ENCODE measurements around the gene ACHE.
"Not testable (repeated sequence)": the region's sequence is repeated elsewhere in the genome, so short reads cannot be mapped to it uniquely, and the experiment has no call there.

The ACHE gene

GRCh38 chr7:100895701-100895955 lies at the start of gene ACHE:
TSS of gene ACHE (minus strand) at chr7:100895888. CDS start at chr7:100894232, 1,656 bp downstream.
- DNase-seq = no peak

DNA sequence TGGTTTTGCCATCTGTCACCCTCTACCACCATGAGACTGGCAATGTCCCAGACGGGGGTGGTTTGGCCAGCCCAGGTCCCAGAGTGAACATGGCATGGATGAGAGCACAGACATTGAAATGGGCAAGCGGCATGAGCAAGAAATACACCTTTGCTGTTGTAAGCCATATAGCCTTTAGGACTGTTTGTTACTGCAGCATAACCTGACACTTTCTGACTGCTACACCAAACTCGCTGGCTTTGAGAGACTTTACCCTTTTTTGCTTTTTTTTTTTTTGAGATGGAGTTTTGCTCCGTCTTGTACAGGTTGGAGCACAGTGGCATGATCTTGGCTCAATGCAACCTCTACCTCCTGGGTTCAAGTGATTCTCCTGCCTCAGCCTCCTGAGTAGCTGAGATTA lies 48.5 kb upstream of the ACHE start:
- no peak for DNase-seq

DNA sequence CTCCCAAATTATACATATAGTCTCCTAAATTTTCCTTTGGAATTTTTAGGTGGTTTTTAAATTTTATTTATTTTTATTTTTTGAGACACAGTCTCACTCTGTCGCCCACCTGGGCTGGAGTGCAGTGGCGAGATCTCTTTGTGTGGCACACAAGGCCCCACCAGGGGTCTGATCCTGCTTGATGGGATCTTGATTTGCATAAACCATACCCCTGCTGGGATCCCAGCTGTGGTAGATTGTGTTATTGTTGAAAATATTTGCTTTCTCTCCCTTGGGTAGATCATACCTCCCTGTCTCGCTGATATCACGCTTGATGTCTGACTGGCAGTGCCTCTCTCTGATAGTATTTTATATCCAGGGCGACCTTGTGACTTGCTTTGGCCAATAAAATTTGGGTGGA lies 48.0 kb upstream of the ACHE start:
- no peak for DNase-seq

DNA sequence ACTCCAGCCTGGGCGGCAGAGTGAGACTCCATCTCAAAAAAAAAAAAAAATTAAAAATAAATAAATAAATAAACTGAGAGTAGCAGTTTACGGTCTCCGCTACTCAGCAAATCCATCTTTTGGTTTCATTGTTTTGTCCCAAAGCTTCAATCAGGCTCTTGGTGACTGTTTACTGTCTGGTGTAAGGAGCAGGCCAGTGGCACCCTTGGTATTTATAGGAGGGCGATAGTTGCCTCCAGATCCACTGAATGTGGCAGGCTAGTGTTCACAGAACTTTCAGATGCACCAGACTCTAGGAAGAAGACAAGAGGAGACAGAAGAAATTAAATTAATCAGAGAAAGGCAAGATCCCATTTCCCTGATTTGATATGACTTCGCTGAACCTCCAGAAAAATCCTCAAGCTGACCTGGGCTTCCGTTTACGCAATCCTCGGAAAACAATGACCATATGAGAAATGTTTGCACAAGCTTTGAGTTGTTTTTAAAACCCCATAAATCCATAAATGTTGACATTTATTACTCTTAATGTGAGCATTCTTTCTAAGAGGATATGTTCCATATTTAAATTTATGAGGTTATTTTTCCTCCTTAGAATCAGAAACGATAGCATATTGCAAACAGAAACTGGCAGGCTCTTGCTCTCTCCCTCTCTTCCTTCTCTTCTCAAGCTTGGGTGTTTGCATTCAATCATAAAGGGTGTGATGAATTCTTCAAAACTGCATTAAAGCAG lies 46.5 kb upstream of the ACHE start:
- DNase-seq = no peak

DNA sequence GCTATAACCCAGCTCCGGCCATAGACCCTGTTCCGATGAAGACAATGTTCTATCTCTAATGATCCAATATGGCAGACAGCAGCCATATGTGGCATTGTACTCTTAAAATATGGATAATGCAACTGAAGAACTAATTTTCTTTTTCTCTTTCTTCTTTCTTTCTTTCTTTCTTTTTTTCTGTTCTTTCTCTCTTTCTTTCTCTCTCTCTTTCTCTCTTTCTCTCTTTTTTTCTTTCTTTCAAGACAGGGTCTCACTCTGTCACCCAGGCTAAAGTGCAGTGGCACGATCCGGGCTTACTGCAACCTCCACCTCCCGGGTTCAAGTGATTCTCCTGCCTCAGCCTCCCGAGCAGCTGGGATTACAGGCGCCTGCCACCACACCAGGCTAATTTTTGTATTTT lies 40.5 kb upstream of the ACHE start:
- DNase-seq = not testable (repeated sequence)

DNA sequence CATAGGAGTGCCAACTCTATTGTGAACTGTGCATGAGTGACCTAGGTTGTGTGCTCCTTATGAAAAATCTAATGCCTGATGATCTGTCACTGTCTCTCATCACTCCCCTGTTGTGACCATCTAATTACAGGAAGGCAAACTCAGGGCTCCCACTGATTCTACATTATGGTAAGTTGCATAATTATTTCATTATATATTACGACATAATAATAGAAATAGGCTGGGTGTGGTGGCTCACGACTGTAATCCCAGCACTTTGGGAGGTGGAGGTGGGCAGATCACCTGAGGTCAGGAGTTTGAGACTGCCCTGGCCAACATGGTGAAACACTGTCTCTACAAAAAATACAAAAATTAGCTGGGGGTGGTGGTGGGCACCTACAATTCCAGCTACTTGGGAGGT lies 39.7 kb upstream of the ACHE start:
- DNase-seq = not testable (repeated sequence)

DNA sequence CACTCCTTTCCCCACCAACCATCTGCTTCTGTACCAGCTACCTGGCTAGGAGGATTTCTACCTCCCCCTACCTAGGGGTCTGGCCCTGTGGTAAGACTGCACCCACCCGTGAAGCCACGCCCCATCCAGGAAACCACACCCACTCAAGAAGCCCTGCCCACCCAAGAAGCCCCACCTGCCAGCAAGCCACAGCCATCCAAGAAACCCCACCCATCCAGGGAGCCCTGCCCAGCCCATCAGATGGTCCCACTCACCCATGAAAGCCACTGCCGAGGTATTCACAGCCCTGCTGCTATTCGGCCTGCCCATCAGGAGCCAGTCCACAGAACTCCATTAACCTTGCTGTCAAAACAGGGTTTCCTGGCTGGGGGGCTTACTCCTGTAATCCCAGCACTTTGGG lies 38.0 kb upstream of the ACHE start:
- DNase-seq = no peak

DNA sequence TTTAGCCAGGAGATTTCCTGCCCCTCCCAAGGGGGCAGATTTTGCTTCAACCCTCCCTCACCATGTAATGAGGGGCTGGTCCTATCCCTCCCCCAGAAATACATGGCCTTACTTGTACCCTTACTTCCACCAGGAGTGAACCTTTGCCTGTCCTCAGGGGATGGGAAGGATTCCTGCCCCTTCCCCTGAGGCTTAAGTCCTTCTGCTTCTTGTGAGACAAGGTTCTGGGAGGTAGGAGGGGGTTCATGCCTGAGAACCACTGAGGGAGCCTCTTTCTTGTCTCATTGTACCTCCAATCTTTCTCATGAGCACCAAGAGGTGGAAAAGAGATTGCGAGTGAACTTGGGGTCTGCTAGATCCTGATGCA lies 34.1 kb upstream of the ACHE start:
- no peak for DNase-seq

- DNase-seq = not testable (repeated sequence)
Observed at GRCh38 chr7:100923616-100924015, 27.9 kb upstream of the ACHE start.

DNA sequence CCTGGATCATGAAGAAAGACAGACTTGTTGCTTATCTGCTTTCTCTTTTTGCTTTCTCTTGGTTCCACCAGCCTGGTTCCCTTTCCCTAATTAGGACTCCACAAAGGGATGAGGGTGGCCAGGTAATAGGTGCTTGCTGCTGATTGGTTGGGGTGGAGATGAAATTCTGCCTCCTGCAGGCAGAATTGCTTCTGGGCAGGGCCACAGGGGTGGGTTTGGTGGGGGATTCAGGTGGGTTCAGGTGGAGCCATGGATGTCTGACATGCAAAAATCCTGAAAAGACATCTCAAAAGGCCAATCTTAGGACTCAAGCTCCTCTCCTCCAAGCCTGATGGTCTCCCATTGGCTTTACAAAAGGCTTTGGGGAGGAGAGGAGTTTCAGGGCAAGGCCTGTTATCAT lies 25.4 kb upstream of the ACHE start:
- DNase-seq = no peak

DNA sequence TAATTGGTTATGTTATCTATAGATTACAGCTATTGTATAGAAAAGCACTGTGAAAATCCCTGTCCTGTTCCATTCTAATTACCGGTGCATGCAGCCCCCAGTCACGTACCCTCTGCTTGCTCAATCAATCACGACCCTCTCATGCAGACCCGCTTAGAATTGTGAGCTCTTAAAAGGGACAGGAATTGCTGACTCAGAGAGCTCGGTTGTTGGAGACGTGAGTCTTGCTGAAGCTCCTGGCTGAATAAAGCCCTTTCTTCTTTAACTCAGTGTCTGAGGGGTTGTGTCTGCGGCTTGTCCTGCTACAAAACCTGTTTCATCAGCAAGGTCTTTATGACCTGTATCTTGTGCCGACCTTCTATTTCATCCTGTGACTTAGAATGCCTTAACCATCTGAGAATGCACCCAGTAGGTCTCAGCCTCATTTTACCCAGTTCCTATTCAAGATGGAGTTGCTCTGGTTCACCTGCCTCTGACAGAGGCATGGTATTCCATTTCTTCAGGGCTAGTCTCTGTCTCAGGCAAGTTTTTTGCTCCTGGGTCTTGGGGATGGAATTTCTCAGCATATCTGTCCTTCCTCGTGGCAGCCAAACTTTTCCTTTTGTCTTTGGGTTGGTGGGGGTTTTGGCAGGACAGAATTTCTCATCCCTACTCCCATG lies 24.2 kb upstream of the ACHE start:
- DNase-seq = not testable (repeated sequence)

DNA sequence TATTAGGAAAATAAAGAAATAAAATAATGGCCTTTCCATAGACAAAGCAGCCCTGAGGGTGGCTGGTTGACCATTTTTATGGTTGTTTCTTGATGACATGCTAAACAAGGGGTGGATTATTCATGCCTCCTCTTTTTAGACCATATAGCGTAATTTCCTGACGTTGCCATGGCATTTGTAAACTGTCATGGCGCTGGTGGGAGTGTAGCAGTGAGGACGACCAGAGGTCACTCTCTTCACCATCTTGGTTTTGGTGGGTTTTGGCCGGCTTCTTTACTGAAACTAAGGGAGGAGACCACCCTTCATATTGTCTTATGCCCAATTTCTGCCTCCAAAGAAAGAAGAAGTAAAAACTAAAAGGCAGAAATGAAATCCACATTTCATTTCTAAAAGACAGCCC lies 23.6 kb upstream of the ACHE start:
- DNase-seq = not testable (repeated sequence)

GRCh38 chr7:100914879-100915447 lies 19.3 kb upstream of the ACHE start:
- DNase-seq = no peak

- no peak for DNase-seq
Observed at GRCh38 chr7:100914208-100914878, 18.7 kb upstream of the ACHE start.

DNA sequence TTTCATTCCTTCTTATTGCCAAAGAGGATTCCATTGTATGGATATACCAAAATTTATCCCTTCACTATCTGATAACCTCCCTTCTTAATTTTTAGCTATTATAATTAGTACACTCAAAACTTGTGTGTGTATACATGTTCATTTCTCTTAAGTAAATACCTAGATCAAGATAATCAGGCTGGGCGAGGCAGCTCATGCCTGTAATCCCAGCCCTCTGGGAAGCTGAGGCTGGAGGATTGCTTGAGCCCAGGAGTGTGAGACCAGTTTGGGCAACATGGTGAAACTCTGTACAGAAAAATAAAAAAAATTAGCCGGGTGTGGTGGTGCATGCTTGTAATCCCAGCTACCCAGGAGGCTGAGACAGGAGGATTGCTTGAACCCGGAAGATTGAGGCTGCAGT lies 15.8 kb upstream of the ACHE start:
- no peak for DNase-seq

GRCh38 chr7:100910443-100910842 lies 14.8 kb upstream of the ACHE start:
- not testable (repeated sequence) for DNase-seq

- no peak for DNase-seq
Observed at GRCh38 chr7:100908512-100908911, 12.8 kb upstream of the ACHE start.

- DNase-seq = no peak
Observed at GRCh38 chr7:100902638-100903037, 7.0 kb upstream of the ACHE start.

- no peak for DNase-seq
Observed at GRCh38 chr7:100901921-100902332, 6.2 kb upstream of the ACHE start.

DNA sequence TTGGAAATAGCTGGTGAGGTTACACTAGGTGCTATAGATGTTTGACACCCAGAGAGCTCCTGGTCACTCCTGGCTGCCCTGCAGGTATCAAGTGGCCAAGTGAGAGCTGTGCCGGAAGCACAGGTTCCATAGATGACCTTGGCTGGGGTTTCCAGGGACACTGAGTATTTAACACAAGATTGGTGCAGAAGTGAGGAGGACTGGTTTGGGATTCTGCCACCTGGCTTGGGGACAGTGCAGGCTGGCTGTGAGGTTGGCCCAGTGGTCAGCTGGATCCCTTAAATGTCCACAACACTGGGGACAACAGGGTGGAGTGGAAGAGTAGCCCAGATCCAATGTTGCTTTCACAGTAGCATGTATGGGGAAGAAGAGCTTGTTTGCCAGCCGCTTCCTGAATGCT lies 5.3 kb upstream of the ACHE start:
- DNase-seq = no peak

DNA sequence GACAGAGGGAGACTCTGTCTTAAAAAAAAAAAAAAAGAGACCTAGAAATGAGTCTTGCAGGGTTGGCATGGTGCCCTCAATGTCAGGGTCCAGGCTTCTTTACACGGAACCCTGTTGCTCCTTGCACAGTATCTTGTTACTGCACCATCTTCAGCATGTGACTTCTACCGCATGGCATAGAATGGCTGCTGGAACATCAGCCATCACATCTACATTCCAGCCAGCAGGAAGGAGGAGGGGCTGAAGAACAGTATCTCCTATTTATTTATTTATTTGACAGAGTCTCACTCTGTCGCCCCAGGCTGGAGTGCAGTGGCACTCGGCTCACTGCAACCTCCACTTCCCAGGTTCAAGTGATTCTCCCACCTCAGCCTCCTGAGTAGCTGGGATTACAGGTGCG lies 3.7 kb upstream of the ACHE start:
- DNase-seq = no peak

DNA sequence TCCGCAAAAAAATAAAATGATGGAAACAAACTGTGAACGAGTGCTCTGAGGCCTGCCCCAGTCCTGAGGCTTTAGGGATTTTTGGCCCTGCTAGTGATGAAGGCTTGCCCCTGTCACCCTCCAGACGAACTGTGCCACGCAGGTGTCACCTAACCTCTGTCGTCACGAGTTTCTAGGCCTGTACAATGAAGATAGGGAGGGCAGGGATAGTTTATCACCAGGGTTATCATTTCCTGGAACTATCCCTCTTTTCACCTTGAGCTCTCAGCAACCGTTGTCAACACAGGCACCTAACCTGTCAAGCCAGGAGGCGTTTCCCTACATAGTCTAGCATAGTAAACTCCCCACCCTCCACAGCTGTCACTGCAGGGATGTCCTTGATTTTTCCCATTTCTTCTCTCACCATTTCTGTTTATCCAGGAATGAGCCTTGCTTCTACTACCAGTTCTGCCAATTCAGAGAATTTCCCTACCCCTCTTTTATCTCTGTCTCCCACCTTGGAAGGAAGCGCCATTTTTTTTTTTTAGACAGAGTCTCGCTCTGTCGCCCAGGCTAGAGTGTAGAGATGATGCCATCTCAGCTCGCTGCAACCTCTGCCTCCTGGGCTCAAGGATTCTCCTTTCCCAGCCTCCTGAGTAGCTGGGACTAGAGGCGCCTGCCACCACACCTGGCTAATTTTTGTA lies 2.2 kb upstream of the ACHE start:
- DNase-seq = no peak

- DNase-seq = no peak
Observed at GRCh38 chr7:100896732-100897608, 1.3 kb upstream of the ACHE start.
